ENCODE data around the gene APOBEC3F. TPM values are rescaled to one million over a fixed set of nuclear protein-coding genes. Genes with fewer than 3 reads are reported as not detected.

Gene APOBEC3F
- polyA plus RNA-seq, 1 donor, result 3.9 TPM

DNA sequence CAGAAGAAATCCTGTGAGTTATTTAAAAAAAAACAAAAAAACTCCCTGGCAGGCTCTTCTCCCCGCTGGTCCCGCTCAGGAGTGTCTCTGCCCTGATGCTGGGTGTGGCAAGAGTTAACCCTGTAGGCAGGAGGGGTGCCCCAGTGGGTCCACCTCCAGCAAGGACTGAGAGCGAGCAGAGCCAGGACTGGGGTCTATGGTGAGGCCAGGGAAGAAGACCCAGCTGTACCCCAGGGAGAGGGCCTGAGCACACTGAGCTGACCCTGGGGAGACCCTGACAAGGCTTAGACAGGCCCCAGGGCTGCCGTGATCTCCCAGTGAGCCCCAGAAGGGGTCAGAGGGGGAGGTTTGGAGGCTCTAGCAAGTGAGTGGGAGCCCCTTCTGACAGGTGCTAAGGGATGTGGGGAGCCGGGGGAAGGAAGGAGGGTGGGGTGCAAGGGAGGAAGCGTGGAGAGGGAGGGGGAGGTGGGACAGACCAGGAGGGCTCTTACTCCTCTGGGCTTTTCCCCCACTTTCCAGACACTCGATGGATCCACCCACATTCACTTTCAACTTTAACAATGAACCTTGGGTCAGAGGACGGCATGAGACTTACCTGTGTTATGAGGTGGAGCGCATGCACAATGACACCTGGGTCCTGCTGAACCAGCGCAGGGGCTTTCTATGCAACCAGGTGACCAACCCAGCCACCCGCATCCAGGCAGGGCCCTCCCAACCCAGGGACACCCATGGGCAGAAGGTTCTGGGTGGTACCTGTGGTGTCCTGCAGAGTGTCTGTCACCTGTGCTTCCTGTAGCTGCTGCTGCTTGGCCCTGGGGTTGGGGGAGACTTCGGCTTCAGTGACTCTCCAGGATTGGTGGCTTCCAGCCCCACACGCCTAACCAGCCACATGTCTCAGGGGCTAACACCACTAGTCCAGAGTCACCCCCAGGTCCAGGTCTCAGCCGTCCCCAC lies 42.8 kb downstream of the APOBEC3F start:
- no peaks in the 10 kb centered on the region for H3K36me3 ChIP-seq (ENCODE audit: control insufficient read depth, insufficient read depth, low read length)
- WGBS (ENCODE audit: insufficient coverage, low lambda C conversion rate), result no CpG with 5 or more reads among the region's 14 CpGs
- H3K4me3 ChIP-seq (ENCODE audit: low read length), result no peak overlapping the region
- no peaks in the 10 kb centered on the region for H3K27me3 ChIP-seq (ENCODE audit: control insufficient read depth, insufficient read depth, low read length)
- H3K27ac ChIP-seq (ENCODE audit: low read length), result no peak overlapping the region
- no peaks in the 10 kb centered on the region for H3K9me3 ChIP-seq (ENCODE audit: control insufficient read depth, low read depth, low read length)
- DNase-seq, result no peak
- H3K4me1 ChIP-seq (ENCODE audit: control insufficient read depth, insufficient read depth, low read length), result no peaks in the 10 kb centered on the region

- H3K4me3 ChIP-seq (ENCODE audit: low read length), result no peak overlapping the region
- no peaks in the 10 kb centered on the region for H3K36me3 ChIP-seq (ENCODE audit: control insufficient read depth, insufficient read depth, low read length)
- no peak overlapping the region for H3K27ac ChIP-seq (ENCODE audit: low read length)
- no peaks in the 10 kb centered on the region for H3K9me3 ChIP-seq (ENCODE audit: control insufficient read depth, low read depth, low read length)
- H3K4me1 ChIP-seq (ENCODE audit: control insufficient read depth, insufficient read depth, low read length), result no peaks in the 10 kb centered on the region
- no CpG with 5 or more reads among the region's 8 CpGs for WGBS (ENCODE audit: insufficient coverage, low lambda C conversion rate)
- H3K27me3 ChIP-seq (ENCODE audit: control insufficient read depth, insufficient read depth, low read length), result no peaks in the 10 kb centered on the region
- no peak for DNase-seq
Measured at GRCh38 chr22:39084666-39085065, 44.0 kb downstream of the APOBEC3F start.

- no peaks in the 10 kb centered on the region for H3K9me3 ChIP-seq (ENCODE audit: control insufficient read depth, low read depth, low read length)
- no peaks in the 10 kb centered on the region for H3K36me3 ChIP-seq (ENCODE audit: control insufficient read depth, insufficient read depth, low read length)
- no peak overlapping the region for H3K27ac ChIP-seq (ENCODE audit: low read length)
- WGBS (ENCODE audit: insufficient coverage, low lambda C conversion rate), result no CpG with 5 or more reads among the region's 6 CpGs
- no peaks in the 10 kb centered on the region for H3K4me1 ChIP-seq (ENCODE audit: control insufficient read depth, insufficient read depth, low read length)
- DNase-seq, result no peak
- H3K4me3 ChIP-seq (ENCODE audit: low read length), result no peak overlapping the region
- H3K27me3 ChIP-seq (ENCODE audit: control insufficient read depth, insufficient read depth, low read length), result no peaks in the 10 kb centered on the region
Measured at GRCh38 chr22:39087098-39087497, 46.4 kb downstream of the APOBEC3F start.

- DNase-seq, result no peak
- Histone ChIP-seq H3K36me3 (ENCODE audit: control insufficient read depth, insufficient read depth, low read length) (no peaks in the 10 kb centered on the region), H3K4me1 (ENCODE audit: control insufficient read depth, insufficient read depth, low read length) (no peaks in the 10 kb centered on the region), H3K27me3 (ENCODE audit: control insufficient read depth, insufficient read depth, low read length) (no peaks in the 10 kb centered on the region), H3K27ac (ENCODE audit: low read length) (no peak overlapping the region), H3K9me3 (ENCODE audit: control insufficient read depth, low read depth, low read length) (no peaks in the 10 kb centered on the region), H3K4me3 (ENCODE audit: low read length) (no peak overlapping the region)
- WGBS (ENCODE audit: insufficient coverage, low lambda C conversion rate), result no CpG with 5 or more reads among the region's 18 CpGs
Measured at GRCh38 chr22:39087881-39088684, 47.4 kb downstream of the APOBEC3F start.

DNA sequence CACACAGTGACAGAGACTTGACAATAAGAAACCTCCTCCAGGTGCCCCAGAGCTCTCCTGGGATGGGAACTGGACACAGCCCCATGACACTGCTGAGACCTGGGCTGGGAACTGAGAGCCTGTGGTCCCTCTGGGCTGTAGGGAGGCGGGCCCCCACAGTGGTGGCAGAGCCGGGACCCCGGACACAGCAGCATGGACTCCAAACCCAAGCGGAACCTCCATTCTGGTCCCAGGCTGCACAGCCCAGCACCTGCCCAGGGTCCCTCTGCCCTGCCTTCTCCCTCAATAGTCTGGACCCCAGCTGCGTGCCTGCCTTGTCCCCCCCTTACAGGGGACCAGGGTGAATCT lies 48.0 kb downstream of the APOBEC3F start:
- no CpG with 5 or more reads among the region's 5 CpGs for WGBS (ENCODE audit: insufficient coverage, low lambda C conversion rate)
- no peak overlapping the region for H3K27ac ChIP-seq (ENCODE audit: low read length)
- no peak overlapping the region for H3K4me3 ChIP-seq (ENCODE audit: low read length)
- no peaks in the 10 kb centered on the region for H3K9me3 ChIP-seq (ENCODE audit: control insufficient read depth, low read depth, low read length)
- H3K36me3 ChIP-seq (ENCODE audit: control insufficient read depth, insufficient read depth, low read length), result no peaks in the 10 kb centered on the region
- no peak for DNase-seq
- H3K27me3 ChIP-seq (ENCODE audit: control insufficient read depth, insufficient read depth, low read length), result no peaks in the 10 kb centered on the region
- H3K4me1 ChIP-seq (ENCODE audit: control insufficient read depth, insufficient read depth, low read length), result no peaks in the 10 kb centered on the region

DNA sequence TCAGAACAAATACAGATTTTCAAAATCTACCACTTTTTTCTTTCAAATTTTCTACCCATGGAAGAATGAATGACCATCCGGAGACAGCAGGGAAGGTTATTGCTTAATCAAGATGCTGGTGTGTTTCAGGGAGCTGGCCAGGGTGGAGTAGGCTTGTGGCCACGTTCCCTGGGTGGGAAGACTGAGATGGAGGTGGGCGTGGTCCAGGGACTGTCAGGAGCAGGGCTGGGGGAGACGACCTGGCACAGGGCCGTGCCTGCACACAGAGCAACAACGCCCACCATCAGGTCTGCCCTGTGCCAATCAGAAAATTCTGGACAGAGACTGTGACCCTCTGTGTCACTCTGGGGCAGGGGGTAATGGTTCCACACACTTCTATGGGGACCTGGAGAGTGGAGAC lies 49.3 kb downstream of the APOBEC3F start:
- H3K27ac ChIP-seq (ENCODE audit: low read length), result no peak overlapping the region
- H3K36me3 ChIP-seq (ENCODE audit: control insufficient read depth, insufficient read depth, low read length), result no peaks in the 10 kb centered on the region
- no CpG with 5 or more reads among the region's 6 CpGs for WGBS (ENCODE audit: insufficient coverage, low lambda C conversion rate)
- no peaks in the 10 kb centered on the region for H3K27me3 ChIP-seq (ENCODE audit: control insufficient read depth, insufficient read depth, low read length)
- no peak overlapping the region for H3K4me3 ChIP-seq (ENCODE audit: low read length)
- no peaks in the 10 kb centered on the region for H3K4me1 ChIP-seq (ENCODE audit: control insufficient read depth, insufficient read depth, low read length)
- H3K9me3 ChIP-seq (ENCODE audit: control insufficient read depth, low read depth, low read length), result no peaks in the 10 kb centered on the region
- DNase-seq, result no peak

GRCh38 chr22:39090426-39091064 lies 49.9 kb downstream of the APOBEC3F start:
- no peaks in the 10 kb centered on the region for H3K27me3 ChIP-seq (ENCODE audit: control insufficient read depth, insufficient read depth, low read length)
- no peak overlapping the region for H3K27ac ChIP-seq (ENCODE audit: low read length)
- WGBS (ENCODE audit: insufficient coverage, low lambda C conversion rate), result no CpG with 5 or more reads among the region's 15 CpGs
- H3K4me3 ChIP-seq (ENCODE audit: low read length), result no peak overlapping the region
- H3K4me1 ChIP-seq (ENCODE audit: control insufficient read depth, insufficient read depth, low read length), result no peaks in the 10 kb centered on the region
- H3K9me3 ChIP-seq (ENCODE audit: control insufficient read depth, low read depth, low read length), result no peaks in the 10 kb centered on the region
- no peaks in the 10 kb centered on the region for H3K36me3 ChIP-seq (ENCODE audit: control insufficient read depth, insufficient read depth, low read length)
- no peak for DNase-seq

DNA sequence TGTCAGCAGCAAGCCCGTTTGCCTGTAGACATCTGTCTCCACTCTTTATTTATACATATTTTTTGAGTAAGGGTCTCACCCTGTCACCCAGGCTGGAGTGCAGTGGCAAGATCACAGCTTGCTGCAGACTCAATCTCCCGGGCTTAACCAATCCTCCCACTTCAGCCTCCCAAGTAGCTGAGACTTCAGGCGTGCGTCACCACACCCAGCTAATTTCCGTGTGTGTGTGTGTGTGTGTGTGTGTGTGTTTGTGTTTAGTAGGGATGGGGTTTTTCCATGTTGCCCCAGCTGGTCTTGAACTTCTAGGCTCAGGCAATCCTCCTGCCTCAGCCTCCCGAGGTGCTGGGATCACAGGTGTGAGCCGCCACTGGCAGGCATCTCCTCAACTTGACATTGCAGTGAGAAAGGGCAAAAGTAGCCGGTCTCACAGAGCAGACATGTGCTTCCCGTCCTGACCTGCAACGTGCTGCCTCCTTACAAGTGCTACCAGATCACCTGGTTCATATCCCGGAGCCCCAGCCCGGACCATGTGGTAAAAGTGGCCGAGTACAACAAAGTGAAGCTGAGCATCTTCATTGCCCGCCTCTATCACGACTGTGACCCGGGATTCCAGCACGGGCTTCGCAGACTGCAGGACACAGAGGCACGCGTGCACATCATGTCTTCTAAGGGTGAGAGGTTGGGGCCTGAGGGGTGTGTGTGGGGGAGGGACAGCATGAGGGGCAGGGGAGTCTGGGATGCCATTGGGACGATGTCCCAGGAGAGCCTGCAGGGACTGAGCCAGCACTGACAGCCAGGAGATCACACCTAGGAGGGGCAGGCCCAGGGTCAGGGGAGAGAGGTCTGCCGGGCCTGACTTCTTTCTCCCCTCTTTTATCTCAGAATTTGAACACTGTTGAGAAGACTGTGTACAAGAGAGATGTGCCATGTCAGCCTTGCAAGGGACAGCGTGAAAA lies 50.7 kb downstream of the APOBEC3F start:
- no peak for DNase-seq
- Histone ChIP-seq H3K9me3 (ENCODE audit: control insufficient read depth, low read depth, low read length) (no peaks in the 10 kb centered on the region), H3K4me1 (ENCODE audit: control insufficient read depth, insufficient read depth, low read length) (no peaks in the 10 kb centered on the region), H3K4me3 (ENCODE audit: low read length) (no peak overlapping the region), H3K27ac (ENCODE audit: low read length) (no peak overlapping the region), H3K27me3 (ENCODE audit: control insufficient read depth, insufficient read depth, low read length) (no peaks in the 10 kb centered on the region), H3K36me3 (ENCODE audit: control insufficient read depth, insufficient read depth, low read length) (no peaks in the 10 kb centered on the region)
- no CpG with 5 or more reads among the region's 23 CpGs for WGBS (ENCODE audit: insufficient coverage, low lambda C conversion rate)

DNA sequence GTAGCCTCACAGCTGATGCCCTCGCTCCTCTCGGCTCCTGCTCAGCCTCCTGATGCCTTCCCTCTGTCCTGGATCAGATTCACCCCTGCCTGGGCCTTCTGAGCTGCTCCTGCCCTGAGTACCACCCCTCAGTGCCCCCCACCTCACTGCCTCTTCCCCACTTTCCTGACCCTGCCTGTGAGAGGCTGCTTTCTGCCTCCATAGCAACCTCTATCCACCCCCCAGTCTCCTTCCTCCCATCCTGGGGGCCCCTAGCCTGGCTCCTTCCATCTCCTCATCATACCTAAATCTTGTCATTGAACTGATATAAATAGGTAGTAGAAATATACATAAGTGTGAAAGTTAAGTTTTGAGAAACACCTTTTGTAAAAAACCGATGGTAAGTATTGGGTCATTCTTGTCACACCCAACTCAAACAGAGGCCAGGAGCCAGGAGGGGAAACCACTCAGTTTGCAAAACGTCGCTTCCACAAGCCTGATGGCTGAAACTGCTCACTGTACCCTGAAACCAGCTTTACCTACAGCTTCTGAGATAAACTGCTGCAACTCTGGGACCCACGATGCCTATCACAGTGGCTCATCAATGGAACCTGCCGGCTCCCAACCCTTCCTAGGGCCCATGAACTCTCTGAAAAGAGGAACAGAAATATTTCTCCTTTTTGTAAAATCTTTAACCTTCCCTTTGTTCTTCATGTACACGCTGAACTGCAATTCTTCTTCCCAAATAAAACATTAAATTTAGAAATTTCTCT lies 51.6 kb downstream of the APOBEC3F start:
- no peak overlapping the region for H3K27ac ChIP-seq (ENCODE audit: low read length)
- no peaks in the 10 kb centered on the region for H3K27me3 ChIP-seq (ENCODE audit: control insufficient read depth, insufficient read depth, low read length)
- 100% methylated on average over 1 of the region's 8 CpGs for WGBS (ENCODE audit: insufficient coverage, low lambda C conversion rate)
- DNase-seq, result no peak
- H3K4me1 ChIP-seq (ENCODE audit: control insufficient read depth, insufficient read depth, low read length), result no peaks in the 10 kb centered on the region
- H3K36me3 ChIP-seq (ENCODE audit: control insufficient read depth, insufficient read depth, low read length), result no peaks in the 10 kb centered on the region
- H3K4me3 ChIP-seq (ENCODE audit: low read length), result no peak overlapping the region
- H3K9me3 ChIP-seq (ENCODE audit: control insufficient read depth, low read depth, low read length), result no peaks in the 10 kb centered on the region

Data from large intestine (tissue), 3 donors.